Measurements from ENCODE around the gene DAZL. TPM values are rescaled to one million over a fixed set of nuclear protein-coding genes. Genes with fewer than 3 reads are reported as not detected.
"Not testable (repeated sequence)": the region's sequence is repeated elsewhere in the genome, so short reads cannot be mapped to it uniquely, and the experiment has no call there.

DAZL gene
- total RNA-seq, 4 donors from 2014 or later = not detected

DNA sequence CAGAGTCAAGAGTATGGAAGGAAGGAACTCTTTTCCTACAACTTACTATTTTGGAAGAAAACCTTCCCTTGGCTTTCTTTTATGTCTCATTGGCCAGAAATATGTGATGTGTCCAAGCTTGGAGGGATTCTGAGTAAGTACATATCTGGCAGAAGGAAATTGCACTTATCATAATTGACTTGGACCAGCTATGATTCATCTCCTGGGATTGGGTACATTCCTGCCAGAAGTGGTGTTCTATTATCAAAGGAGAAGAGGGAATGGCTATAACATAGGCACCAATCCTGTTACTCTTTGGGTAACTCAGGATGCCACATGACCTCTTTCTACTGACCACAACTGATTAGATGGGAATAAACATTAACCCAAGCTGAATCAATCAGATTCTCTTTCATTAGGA is 13.5 kb upstream of the DAZL start:
- TF ChIP-seq, protein P1, sequence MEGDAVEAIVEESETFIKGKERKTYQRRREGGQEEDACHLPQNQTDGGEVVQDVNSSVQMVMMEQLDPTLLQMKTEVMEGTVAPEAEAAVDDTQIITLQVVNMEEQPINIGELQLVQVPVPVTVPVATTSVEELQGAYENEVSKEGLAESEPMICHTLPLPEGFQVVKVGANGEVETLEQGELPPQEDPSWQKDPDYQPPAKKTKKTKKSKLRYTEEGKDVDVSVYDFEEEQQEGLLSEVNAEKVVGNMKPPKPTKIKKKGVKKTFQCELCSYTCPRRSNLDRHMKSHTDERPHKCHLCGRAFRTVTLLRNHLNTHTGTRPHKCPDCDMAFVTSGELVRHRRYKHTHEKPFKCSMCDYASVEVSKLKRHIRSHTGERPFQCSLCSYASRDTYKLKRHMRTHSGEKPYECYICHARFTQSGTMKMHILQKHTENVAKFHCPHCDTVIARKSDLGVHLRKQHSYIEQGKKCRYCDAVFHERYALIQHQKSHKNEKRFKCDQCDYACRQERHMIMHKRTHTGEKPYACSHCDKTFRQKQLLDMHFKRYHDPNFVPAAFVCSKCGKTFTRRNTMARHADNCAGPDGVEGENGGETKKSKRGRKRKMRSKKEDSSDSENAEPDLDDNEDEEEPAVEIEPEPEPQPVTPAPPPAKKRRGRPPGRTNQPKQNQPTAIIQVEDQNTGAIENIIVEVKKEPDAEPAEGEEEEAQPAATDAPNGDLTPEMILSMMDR (IDR thresholded peaks at IDR 0.05) = no peak
- ATAC-seq (ENCODE audit: low FRiP score) = peak; percentile 57
- DNase-seq (ENCODE audit: low spot score) = no peak

DNA sequence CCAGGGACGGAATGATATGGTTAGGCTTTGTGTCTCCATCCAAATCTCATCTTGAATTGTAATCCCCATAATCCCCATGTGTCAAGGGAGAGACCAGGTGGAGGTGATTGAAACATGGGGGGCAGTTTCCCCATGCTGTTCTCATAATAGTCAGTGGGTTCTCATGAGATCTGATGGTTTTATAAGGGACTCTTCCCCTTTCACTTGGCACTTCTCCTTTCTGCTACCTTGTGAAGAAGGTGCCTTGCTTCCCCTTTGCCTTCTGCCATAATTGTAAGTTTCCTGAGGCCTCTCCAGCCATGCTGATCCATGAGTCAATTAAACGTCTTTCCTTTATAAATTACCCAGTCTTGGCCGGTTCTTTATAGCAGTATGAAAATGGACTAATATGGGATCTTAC is 11.9 kb upstream of the DAZL start:
- not testable (repeated sequence) for ATAC-seq (ENCODE audit: low FRiP score); DNase-seq (ENCODE audit: low spot score)

DNA sequence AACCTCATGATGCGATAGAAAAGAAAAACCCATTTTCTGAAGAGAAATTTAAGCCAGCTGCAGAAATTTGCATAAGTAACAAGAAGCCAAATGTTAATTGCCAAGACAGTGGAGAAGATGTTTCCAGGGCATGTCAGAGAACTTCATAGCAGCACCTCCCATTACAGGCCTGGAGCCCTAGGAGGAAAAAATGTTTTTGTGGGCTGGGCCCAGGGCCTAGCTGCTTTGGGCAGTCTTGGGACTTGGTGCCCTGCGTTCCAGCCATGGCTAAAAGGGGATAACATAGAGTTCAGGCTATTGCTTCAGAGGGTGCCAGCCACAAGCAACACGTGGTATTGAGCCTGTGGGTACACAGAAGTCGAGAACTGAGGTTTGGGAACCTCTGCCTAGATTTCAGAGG is 10.9 kb upstream of the DAZL start:
- DNase-seq (ENCODE audit: low spot score) (no peak), ATAC-seq (ENCODE audit: low FRiP score) (no peak)
- TF ChIP-seq, protein P1 (IDR thresholded peaks at IDR 0.05) = no peak

DNA sequence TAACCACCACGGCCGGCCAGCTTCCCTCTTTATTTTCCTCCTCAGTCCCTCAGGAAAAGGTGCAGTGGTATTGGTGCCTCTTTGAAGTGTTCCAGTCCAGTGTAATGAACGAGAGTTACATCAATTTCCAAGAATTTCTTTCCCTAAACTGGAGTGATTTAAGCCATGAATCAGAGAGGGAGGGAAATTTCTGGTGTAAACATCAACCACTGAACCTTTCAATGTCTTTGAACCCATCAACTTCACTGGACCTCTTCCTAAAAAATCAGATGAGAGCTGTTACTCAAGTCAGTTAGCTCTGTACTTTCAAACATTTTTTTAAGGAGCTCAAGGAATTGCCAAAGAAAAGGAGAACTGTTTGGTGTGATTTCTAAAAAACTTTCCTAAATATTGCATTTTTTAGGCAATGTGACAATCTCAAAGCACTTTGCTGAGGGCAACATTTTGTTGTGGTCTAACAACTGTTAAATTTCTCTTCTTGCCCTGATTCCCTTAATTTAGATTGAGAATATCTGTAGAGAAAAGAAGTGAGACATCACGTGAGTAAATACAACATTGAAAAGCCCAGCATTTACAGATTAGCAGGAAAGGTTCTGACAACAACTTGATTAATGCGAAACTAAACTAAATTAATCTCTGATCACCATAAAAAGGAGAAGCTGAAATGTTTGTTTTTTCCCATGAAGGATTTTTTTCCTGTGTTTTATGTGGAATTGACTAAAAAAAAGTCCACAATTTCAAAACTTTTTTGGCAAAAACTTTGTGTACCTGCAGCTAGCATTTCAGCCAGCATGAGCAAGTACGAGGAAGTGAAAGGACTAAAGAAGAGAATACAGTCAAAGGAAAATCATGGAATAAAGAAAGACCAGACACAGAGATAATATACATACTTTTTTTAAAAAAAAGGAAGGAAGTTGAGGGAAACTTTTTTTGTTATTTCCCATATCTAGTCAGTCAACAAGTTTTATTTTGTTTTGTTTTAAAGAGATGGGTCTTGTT is 9.1 kb upstream of the DAZL start:
- DNase-seq (ENCODE audit: low spot score) = no peak
- ATAC-seq (ENCODE audit: low FRiP score) = no peak
- TF ChIP-seq, protein P1 (IDR thresholded peaks at IDR 0.05) = no peak

- ATAC-seq (ENCODE audit: low FRiP score) = no peak
- TF ChIP-seq, protein P1 (IDR thresholded peaks at IDR 0.05) = no peak
Observed at GRCh38 chr3:16609927-16610580, 4.8 kb upstream of the DAZL start.

DNA sequence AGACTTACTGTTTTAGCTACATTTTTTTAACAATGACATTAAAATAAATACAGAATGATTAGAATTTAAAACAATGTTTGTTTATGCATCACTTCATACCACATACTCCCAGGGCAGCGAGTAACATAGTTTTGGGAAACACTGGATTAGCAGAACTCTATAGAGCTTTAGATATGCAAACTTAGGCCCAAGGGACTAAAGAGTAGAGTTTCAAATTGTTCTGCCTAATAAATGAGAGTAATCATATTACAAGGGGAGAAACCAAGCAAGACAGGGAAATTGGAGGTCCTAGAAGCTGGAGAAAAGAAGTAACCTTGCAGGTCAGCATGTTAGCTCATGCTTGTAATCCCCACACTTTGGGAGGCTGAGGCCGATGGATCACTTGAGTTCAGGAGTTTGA is 3.6 kb upstream of the DAZL start:
- ATAC-seq (ENCODE audit: low FRiP score) (no peak), DNase-seq (ENCODE audit: low spot score) (no peak)
- TF ChIP-seq, protein P1 (IDR thresholded peaks at IDR 0.05) = no peak

More at GRCh38 chr3:16609927-16610580, 4.8 kb upstream of the DAZL start:
- DNase-seq (ENCODE audit: low spot score) = no peak

- TF ChIP-seq, protein P1 (IDR thresholded peaks at IDR 0.05) = no peak
- ATAC-seq (ENCODE audit: low FRiP score) = no peak
- DNase-seq (ENCODE audit: low spot score) = no peak
Observed at GRCh38 chr3:16607718-16608117, 2.5 kb upstream of the DAZL start.
